Naive thymus-derived CD8-positive, alpha-beta T cell (primary cell): ENCODE data around the gene SLC12A3. TPM values are rescaled to one million over a fixed set of nuclear protein-coding genes. Genes with fewer than 3 reads are reported as not detected.
"Not testable (repeated sequence)": the region's sequence is repeated elsewhere in the genome, so short reads cannot be mapped to it uniquely, and the experiment has no call there.

Experiments used
- ATAC-seq, 2 donors: fragments of 150-1000 bp; cut with Tn5 transposase in 1 of 2; sonication (Bioruptor Pico), chemical (Tn5 transposase) in 1 of 2; 1 replicate in 1 of 2; 2 replicates in 1 of 2; pipeline ENCODE4 v1.10.0; 2021; ENCODE audit warnings: mild to moderate bottlenecking in 2 of 2, moderate library complexity in 2 of 2
- POLR2A ChIA-PET: fragments of 350-600 bp; sonication (Branson Sonifier 250); formaldehyde crosslinking; loops from one replicate; lab custom pipeline; 2021; ENCODE audit warnings: antibody characterized with exemption; lab: Charles Lee
- DNase-seq, 10 donors: peaks; one replicate each; pipeline versions ENCODE4 v3.0.0 to v3.0.0-alpha.2; 2020 to 2022
- H3K27ac Mint-ChIP-seq, 10 donors: one replicate each; pipeline ENCODE4 v1.8.0; 2020 to 2022; ENCODE audit warnings: mild to moderate bottlenecking in 10 of 10, mixed read lengths in 10 of 10, moderate library complexity in 4 of 10, inconsistent platforms in 1 of 10
- H3K27me3 Mint-ChIP-seq, 5 donors: one replicate each; pipeline ENCODE4 v1.8.0; 2021 to 2022; ENCODE audit warnings: mixed read lengths in 5 of 5
- H3K36me3 Mint-ChIP-seq, 3 donors: one replicate each; pipeline ENCODE4 v1.8.0; 2020 to 2022; ENCODE audit warnings: mixed read lengths in 3 of 3, mild to moderate bottlenecking in 2 of 3, inconsistent platforms in 1 of 3
- H3K4me1 Mint-ChIP-seq, 4 donors: one replicate each; pipeline ENCODE4 v1.8.0; 2021 to 2022; ENCODE audit warnings: mixed read lengths in 4 of 4
- H3K4me3 Mint-ChIP-seq, 10 donors: one replicate each; pipeline ENCODE4 v1.8.0; 2020 to 2022; ENCODE audit warnings: mild to moderate bottlenecking in 10 of 10, mixed read lengths in 10 of 10, moderate library complexity in 6 of 10, inconsistent platforms in 1 of 10
- H3K9me3 Mint-ChIP-seq, 9 donors: one replicate each; pipeline ENCODE4 v1.8.0; 2020 to 2022; ENCODE audit warnings: mixed read lengths in 9 of 9, mild to moderate bottlenecking in 3 of 9, inconsistent platforms in 1 of 9, moderate library complexity in 1 of 9
- polyA plus RNA-seq, 3 donors: library from polyadenylated mRNA; unstranded; fragments of 300-500 nt; fragmentation: Illumina TruSeq; gene quantifications; one replicate each; pipeline ENCODE4 v1.2.3, GENCODE V29; 2021
- total RNA-seq, 8 experiments: library from RNA in 2 of 8; stranded (reverse) in 2 of 8; gene quantifications; one replicate each; pipeline ENCODE4 v1.2.3 and lab custom pipeline; 2021 to 2026

SLC12A3 gene
- total and polyA plus RNA-seq, 5 experiments from 2014 or later: not detected

GRCh38 chr16:56861756-56862155 is 3.3 kb upstream of the SLC12A3 start:
- H3K4me1 Mint-ChIP-seq: peaks cover 26 to 61% (median 46%) of the 10 kb centered on the region in 4 donors
- POLR2A ChIA-PET: interaction anchor here (1.0 to 2.8 kb wide), 3 partner anchors 24 to 180 kb away, joined by 3 to 9 read pairs (median 3); partner anchors contain the start of genes HERPUD1 and MT1X
- no peaks in the 10 kb centered on the region for H3K36me3 Mint-ChIP-seq
- DNase-seq: no peak
- no peak overlapping the region for H3K4me3 Mint-ChIP-seq
- no peaks in the 10 kb centered on the region for H3K27me3 Mint-ChIP-seq
- no peak for ATAC-seq
- no peaks in the 10 kb centered on the region for H3K9me3 Mint-ChIP-seq
- H3K27ac Mint-ChIP-seq: peak overlapping the region in 8 of 10 donors; percentile 78 to 97 (median 92)

- ATAC-seq: no peak
Observed at GRCh38 chr16:56862776-56863175, 2.2 kb upstream of the SLC12A3 start.

GRCh38 chr16:56865394-56866062 is 521 bp downstream of the SLC12A3 start:
- Mint-ChIP-seq H3K4me3 (no peak overlapping the region), H3K36me3 (no peaks in the 10 kb centered on the region), H3K27me3 (no peaks in the 10 kb centered on the region), H3K9me3 (no peaks in the 10 kb centered on the region), H3K4me1 (peaks cover 23 to 45% (median 32%) of the 10 kb centered on the region in 4 donors), H3K27ac (peak overlapping the region in 2 of 10 donors; percentile 48 to 68)
- POLR2A ChIA-PET: interaction anchor here (1.1 kb wide), 1 partner anchor 69 kb away, joined by 3 read pairs; no protein-coding TSS in a partner anchor
- DNase-seq (no peak), ATAC-seq (no peak)

More at GRCh38 chr16:56862776-56863175, 2.2 kb upstream of the SLC12A3 start:
- H3K27me3 Mint-ChIP-seq: no peaks in the 10 kb centered on the region
- H3K4me3 Mint-ChIP-seq: peak overlapping the region in 3 of 10 donors; percentile 26 to 58 (median 55)
- no peaks in the 10 kb centered on the region for H3K9me3 Mint-ChIP-seq
- H3K36me3 Mint-ChIP-seq: no peaks in the 10 kb centered on the region
- POLR2A ChIA-PET: interaction anchor here (0.6 to 2.8 kb wide), 4 partner anchors 10 to 74 kb away, joined by 3 to 9 read pairs (median 3); partner anchors contain the start of gene HERPUD1
- peak overlapping the region in 8 of 10 donors; percentile 18 to 94 (median 80) for H3K27ac Mint-ChIP-seq
- H3K4me1 Mint-ChIP-seq: peaks cover 34 to 62% (median 51%) of the 10 kb centered on the region in 4 donors
- DNase-seq: no peak

GRCh38 chr16:56866955-56867830 is 2.2 kb downstream of the SLC12A3 start:
- Mint-ChIP-seq H3K27me3 (no peaks in the 10 kb centered on the region), H3K27ac (peak overlapping the region in 4 of 10 donors; percentile 49 to 54 (median 50)), H3K4me3 (no peak overlapping the region), H3K4me1 (peaks cover 14 to 33% (median 18%) of the 10 kb centered on the region in 4 donors), H3K9me3 (no peaks in the 10 kb centered on the region), H3K36me3 (no peaks in the 10 kb centered on the region)
- POLR2A ChIA-PET: interaction anchor here (1.0 to 2.1 kb wide), 3 partner anchors 65 to 81 kb away, joined by 3 to 7 read pairs (median 3); partner anchors contain the start of gene HERPUD1
- DNase-seq: peak in 7 of 10 donors; percentile 23 to 67 (median 46)
- ATAC-seq: peak; percentile 30 to 41

- no peak for DNase-seq
- ATAC-seq: no peak
- POLR2A ChIA-PET: interaction anchor here (0.7 to 2.1 kb wide), 2 partner anchors 12 to 64 kb away, joined by 3 to 7 read pairs; partner anchors contain the start of gene HERPUD1
- H3K27me3 Mint-ChIP-seq: no peaks in the 10 kb centered on the region
- peaks cover 7 to 24% (median 8%) of the 10 kb centered on the region in 4 donors for H3K4me1 Mint-ChIP-seq
- no peak overlapping the region for H3K27ac Mint-ChIP-seq
- H3K9me3 Mint-ChIP-seq: no peaks in the 10 kb centered on the region
- no peak overlapping the region for H3K4me3 Mint-ChIP-seq
- no peaks in the 10 kb centered on the region for H3K36me3 Mint-ChIP-seq
Observed at GRCh38 chr16:56868175-56868574, 3.2 kb downstream of the SLC12A3 start.

GRCh38 chr16:56868766-56869165 is 3.8 kb downstream of the SLC12A3 start:
- not testable (repeated sequence) for H3K27ac Mint-ChIP-seq, H3K36me3 Mint-ChIP-seq, ATAC-seq, DNase-seq, H3K4me3 Mint-ChIP-seq, H3K27me3 Mint-ChIP-seq, H3K9me3 Mint-ChIP-seq
- POLR2A ChIA-PET: interaction anchor here (0.7 to 1.5 kb wide), 4 partner anchors 8 to 74 kb away, joined by 3 to 5 read pairs (median 4); partner anchors contain the start of gene HERPUD1
- H3K4me1 Mint-ChIP-seq: peaks cover 6 to 19% (median 8%) of the 10 kb centered on the region in 4 donors

GRCh38 chr16:56869513-56870275 is 4.7 kb downstream of the SLC12A3 start:
- peak in 3 of 10 donors; percentile 12 to 71 (median 13) for DNase-seq
- H3K27me3 Mint-ChIP-seq: no peaks in the 10 kb centered on the region
- no peaks in the 10 kb centered on the region for H3K9me3 Mint-ChIP-seq
- peak; percentile 67 to 82 for ATAC-seq
- H3K4me3 Mint-ChIP-seq: no peak overlapping the region
- peak overlapping the region in 2 of 10 donors; percentile 18 to 38 for H3K27ac Mint-ChIP-seq
- H3K36me3 Mint-ChIP-seq: no peaks in the 10 kb centered on the region
- H3K4me1 Mint-ChIP-seq: peaks cover 6 to 19% (median 7%) of the 10 kb centered on the region in 4 donors
- POLR2A ChIA-PET: interaction anchor here (0.8 to 1.5 kb wide), 3 partner anchors 9 to 75 kb away, joined by 4 to 5 read pairs (median 4); partner anchors contain the start of gene HERPUD1

GRCh38 chr16:56870276-56870888 is 5.4 kb downstream of the SLC12A3 start:
- Mint-ChIP-seq H3K9me3 (no peaks in the 10 kb centered on the region), H3K36me3 (no peaks in the 10 kb centered on the region), H3K4me1 (peaks cover 5 to 19% (median 7%) of the 10 kb centered on the region in 4 donors), H3K27me3 (no peaks in the 10 kb centered on the region), H3K4me3 (no peak overlapping the region), H3K27ac (peak overlapping the region in 1 of 10 donors; percentile 38)
- no peak for DNase-seq
- ATAC-seq: no peak
- POLR2A ChIA-PET: no interaction called here

GRCh38 chr16:56871172-56871593 is 6.2 kb downstream of the SLC12A3 start:
- no peak for ATAC-seq
- no peak for DNase-seq
- Mint-ChIP-seq H3K27me3 (no peaks in the 10 kb centered on the region), H3K4me3 (no peak overlapping the region), H3K9me3 (no peaks in the 10 kb centered on the region), H3K27ac (peak overlapping the region in 1 of 10 donors; percentile 21), H3K36me3 (no peaks in the 10 kb centered on the region), H3K4me1 (peaks cover 5 to 19% (median 7%) of the 10 kb centered on the region in 4 donors)
- POLR2A ChIA-PET: no interaction called here

GRCh38 chr16:56872863-56873391 is 7.9 kb downstream of the SLC12A3 start:
- Mint-ChIP-seq H3K4me1 (peaks cover 0 to 14% (median under 1%) of the 10 kb centered on the region in 4 donors), H3K4me3 (no peak overlapping the region), H3K36me3 (no peaks in the 10 kb centered on the region), H3K27ac (no peak overlapping the region), H3K9me3 (no peaks in the 10 kb centered on the region), H3K27me3 (no peaks in the 10 kb centered on the region)
- DNase-seq (no peak), ATAC-seq (no peak)
- POLR2A ChIA-PET: interaction anchor here (0.7 to 0.8 kb wide), 2 partner anchors 10 to 48 kb away, joined by 3 to 5 read pairs; no protein-coding TSS in a partner anchor

GRCh38 chr16:56874800-56875199 is 9.8 kb downstream of the SLC12A3 start:
- no peak for ATAC-seq
- Mint-ChIP-seq H3K4me3 (no peak overlapping the region), H3K9me3 (no peaks in the 10 kb centered on the region), H3K27me3 (no peaks in the 10 kb centered on the region), H3K27ac (no peak overlapping the region), H3K4me1 (peaks cover 0 to 10% (median under 1%) of the 10 kb centered on the region in 4 donors), H3K36me3 (no peaks in the 10 kb centered on the region)
- no peak for DNase-seq
- POLR2A ChIA-PET: interaction anchor here (1.2 kb wide), 1 partner anchor 11 kb away, joined by 5 read pairs; no protein-coding TSS in a partner anchor
